Measurements from ENCODE around the gene WDR1. TPM values are rescaled to one million over a fixed set of nuclear protein-coding genes. Genes with fewer than 3 reads are reported as not detected.
A peak's percentile ranks its signal among the peaks of the same experiment; 100 is the strongest.

Gene WDR1
- total and polyA plus RNA-seq, 11 donors: 76.1 to 299 (median 185) TPM

DNA sequence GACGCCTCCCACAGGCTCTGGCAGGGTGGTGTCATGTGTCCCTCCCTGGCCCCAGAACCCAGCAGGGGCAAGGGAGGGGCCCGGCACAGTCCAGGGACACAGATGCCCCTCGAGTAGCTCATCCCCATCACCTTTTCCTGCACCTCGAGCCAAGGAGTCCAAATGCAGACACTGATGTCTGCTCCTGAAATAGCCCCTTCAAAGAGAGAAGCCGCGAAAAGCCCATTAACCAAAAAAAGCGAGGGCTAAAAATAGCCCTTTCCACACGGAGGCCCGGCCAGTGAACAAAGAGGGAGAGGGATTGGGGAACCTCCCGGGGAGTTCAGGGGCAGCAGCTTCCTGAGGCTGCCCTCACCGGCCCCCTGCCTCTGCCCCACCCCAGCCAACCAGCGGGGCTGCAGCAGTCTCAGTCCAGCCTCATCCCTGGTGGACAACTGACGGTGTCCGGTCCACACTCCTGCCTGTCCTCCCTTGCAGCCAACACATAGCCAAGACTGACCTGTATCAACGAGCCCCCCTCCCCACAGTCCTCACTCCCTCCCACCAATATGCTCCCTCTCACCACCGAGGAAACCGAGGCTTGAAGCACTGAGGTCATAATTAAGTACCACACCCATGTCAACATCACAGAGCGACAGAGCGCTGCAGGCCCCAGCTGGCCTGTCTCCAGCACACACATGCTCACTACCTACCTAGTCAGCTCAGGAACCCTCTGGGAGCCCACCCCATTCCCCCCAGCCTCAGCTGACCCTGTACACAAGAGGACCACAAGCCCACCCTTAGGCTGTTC, 23.9 kb downstream of the WDR1 start:
- Histone ChIP-seq H3K36me3 (peaks cover 3 to 98% (median 75%) of the 10 kb centered on the region in 9 donors), H3K27me3 (no peaks in the 10 kb centered on the region), H3K9me3 (no peaks in the 10 kb centered on the region), H3K27ac (peak overlapping the region; percentile 44 to 92 (median 82)), H3K4me1 (peaks cover 25 to 90% (median 76%) of the 10 kb centered on the region in 12 donors), H3K4me3 (no peak overlapping the region)
- TF ChIP-seq POLR2A (IDR thresholded peaks at IDR 0.05): no peak
- TF ChIP-seq, protein P1, sequence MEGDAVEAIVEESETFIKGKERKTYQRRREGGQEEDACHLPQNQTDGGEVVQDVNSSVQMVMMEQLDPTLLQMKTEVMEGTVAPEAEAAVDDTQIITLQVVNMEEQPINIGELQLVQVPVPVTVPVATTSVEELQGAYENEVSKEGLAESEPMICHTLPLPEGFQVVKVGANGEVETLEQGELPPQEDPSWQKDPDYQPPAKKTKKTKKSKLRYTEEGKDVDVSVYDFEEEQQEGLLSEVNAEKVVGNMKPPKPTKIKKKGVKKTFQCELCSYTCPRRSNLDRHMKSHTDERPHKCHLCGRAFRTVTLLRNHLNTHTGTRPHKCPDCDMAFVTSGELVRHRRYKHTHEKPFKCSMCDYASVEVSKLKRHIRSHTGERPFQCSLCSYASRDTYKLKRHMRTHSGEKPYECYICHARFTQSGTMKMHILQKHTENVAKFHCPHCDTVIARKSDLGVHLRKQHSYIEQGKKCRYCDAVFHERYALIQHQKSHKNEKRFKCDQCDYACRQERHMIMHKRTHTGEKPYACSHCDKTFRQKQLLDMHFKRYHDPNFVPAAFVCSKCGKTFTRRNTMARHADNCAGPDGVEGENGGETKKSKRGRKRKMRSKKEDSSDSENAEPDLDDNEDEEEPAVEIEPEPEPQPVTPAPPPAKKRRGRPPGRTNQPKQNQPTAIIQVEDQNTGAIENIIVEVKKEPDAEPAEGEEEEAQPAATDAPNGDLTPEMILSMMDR (IDR thresholded peaks at IDR 0.05): no peak
- ATAC-seq (peak; percentile 6 to 38 (median 26)), DNase-seq (peak in 3 of 5 donors; percentile 44 to 67 (median 57))
- intact Hi-C loops (cut with DNase I): no loop called here
- WGBS, 4 donors: 9 to 18% (median 16%) methylated on average over 16 to 19 of the region's 19 CpGs

DNA sequence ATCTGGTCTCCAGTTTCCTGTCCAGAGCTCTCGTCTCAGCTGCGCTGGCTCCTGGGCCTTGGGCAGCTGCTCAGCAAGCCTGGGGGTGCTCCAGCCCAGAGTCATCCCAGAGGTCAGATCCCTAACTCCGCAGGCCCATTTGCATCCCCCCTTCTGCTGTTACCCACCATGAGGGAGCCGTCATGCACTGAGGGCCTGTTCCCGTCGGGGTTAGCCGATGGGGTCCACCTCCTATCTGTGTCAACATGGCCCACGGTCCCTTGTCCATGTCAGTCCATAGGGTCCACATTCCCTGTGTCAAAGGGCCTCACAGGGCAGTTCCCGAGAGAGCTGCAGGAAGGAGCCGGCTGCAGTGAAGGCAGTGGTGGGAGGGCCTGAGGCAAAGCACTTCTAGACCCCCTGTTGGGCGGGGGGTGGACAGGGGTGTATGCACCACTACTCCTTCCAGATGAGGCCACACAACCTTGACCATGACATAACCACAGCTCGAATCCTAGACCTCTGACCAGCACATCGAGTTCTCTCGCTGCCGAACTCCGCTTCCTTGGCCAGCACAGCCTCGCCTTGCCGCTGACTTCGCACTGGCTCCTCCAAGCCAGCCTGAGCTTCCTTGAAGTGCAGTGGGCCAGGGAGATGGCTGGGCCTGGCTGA, 24.9 kb downstream of the WDR1 start:
- WGBS, 4 donors: 85 to 92% (median 88%) methylated on average over 17 to 19 of the region's 19 CpGs
- peaks cover 4 to 98% (median 75%) of the 10 kb centered on the region in 9 donors for H3K36me3 ChIP-seq
- ATAC-seq (no peak), DNase-seq (peak in 2 of 5 donors; percentile 26 to 59)
- intact Hi-C loops (cut with DNase I): no loop called here
- no peaks in the 10 kb centered on the region for H3K27me3 ChIP-seq
- no peaks in the 10 kb centered on the region for H3K9me3 ChIP-seq
- H3K4me3 ChIP-seq: no peak overlapping the region
- peak overlapping the region in 9 of 12 donors; percentile 71 to 89 (median 82) for H3K27ac ChIP-seq
- TF ChIP-seq, protein P1 (IDR thresholded peaks at IDR 0.05): no peak
- TF ChIP-seq POLR2A (IDR thresholded peaks at IDR 0.05): no peak
- peaks cover 25 to 84% (median 67%) of the 10 kb centered on the region in 12 donors for H3K4me1 ChIP-seq

- Histone ChIP-seq H3K27me3 (no peaks in the 10 kb centered on the region), H3K27ac (no peak overlapping the region), H3K4me3 (no peak overlapping the region), H3K4me1 (peaks cover 20 to 83% (median 66%) of the 10 kb centered on the region in 12 donors), H3K9me3 (no peaks in the 10 kb centered on the region), H3K36me3 (peaks cover 7 to 98% (median 80%) of the 10 kb centered on the region in 9 donors)
- TF ChIP-seq POLR2A (IDR thresholded peaks at IDR 0.05): no peak
- TF ChIP-seq, protein P1 (IDR thresholded peaks at IDR 0.05): no peak
- WGBS, 4 donors: 87 to 97% (median 92%) methylated on average over 14 to 21 of the region's 21 CpGs
- DNase-seq (peak in 2 of 5 donors; percentile 20 to 54), ATAC-seq (no peak)
- intact Hi-C loops (cut with DNase I): no loop called here
These were observed 25.9 kb downstream of the WDR1 start for GRCh38 chr4:10090467-10091250.
